Hepatocyte (in vitro differentiated cells): ENCODE results near the gene DCDC1. TPM values are rescaled to one million over a fixed set of nuclear protein-coding genes. Genes with fewer than 3 reads are reported as not detected.

ENCODE experiments used
- DNase-seq: peaks from one replicate; pipeline ENCODE4 v3.0.0-alpha.2; 2016; ENCODE audit warnings: low spot score
- H2AFZ ChIP-seq: fragments of 200-600 bp; sonication (generic); 2 replicates; pipeline ENCODE4 v1.6.0; 2016; ENCODE audit warnings: antibody characterized with exemption, mild to moderate bottlenecking
- H3K27ac ChIP-seq: fragments of 200-600 bp; sonication (generic); 2 replicates; pipeline ENCODE4 v1.5.1; 2016; ENCODE audit warnings: mild to moderate bottlenecking
- H3K27me3 ChIP-seq: fragments of 200-600 bp; sonication (generic); 2 replicates; pipeline ENCODE4 v1.6.1; 2016
- H3K36me3 ChIP-seq: fragments of 200-600 bp; sonication (generic); replicated peaks from 2 replicates; pipeline ENCODE4 v1.5.1; 2016; ENCODE audit warnings: low read depth; ENCODE audit not compliant: insufficient read depth
- H3K4me1 ChIP-seq: fragments of 200-600 bp; sonication (generic); 2 replicates; pipeline ENCODE4 v1.5.1; 2016; ENCODE audit warnings: mild to moderate bottlenecking, moderate library complexity; ENCODE audit not compliant: insufficient read depth
- H3K4me2 ChIP-seq: fragments of 200-600 bp; sonication (generic); 2 replicates; pipeline ENCODE4 v1.6.0; 2016
- H3K4me3 ChIP-seq: fragments of 200-600 bp; sonication (generic); 2 replicates; pipeline ENCODE4 v1.5.1; 2016; ENCODE audit warnings: mild to moderate bottlenecking
- H3K79me2 ChIP-seq: fragments of 200-600 bp; sonication (generic); 2 replicates; pipeline ENCODE4 v1.6.0; 2017; ENCODE audit warnings: mild to moderate bottlenecking
- H3K9me2 ChIP-seq: fragments of 200-600 bp; sonication (generic); replicated peaks from 2 replicates; pipeline ENCODE4 v1.6.0; 2017; ENCODE audit warnings: mild to moderate bottlenecking; ENCODE audit not compliant: insufficient read depth
- H3K9me3 ChIP-seq: fragments of 200-600 bp; sonication (generic); 2 replicates; pipeline ENCODE4 v1.5.1; 2016; ENCODE audit warnings: low read depth, mild to moderate bottlenecking
- H4K20me1 ChIP-seq: fragments of 200-600 bp; sonication (generic); 2 replicates; pipeline ENCODE4 v1.6.0; 2016; ENCODE audit warnings: mild to moderate bottlenecking; ENCODE audit not compliant: insufficient read depth, poor library complexity, severe bottlenecking
- EZH2 ChIP-seq: fragments of 200-600 bp; sonication (generic); IDR thresholded peaks from 2 replicates; pipeline ENCODE4 v1.6.1; 2016; ENCODE audit warnings: antibody characterized with exemption, mild to moderate bottlenecking, borderline replicate concordance
- EZH2phosphoT487 ChIP-seq: fragments of 200-600 bp; sonication (generic); IDR thresholded peaks from one replicate; pipeline ENCODE4 v1.6.1; 2018; ENCODE audit warnings: antibody characterized with exemption, mild to moderate bottlenecking, low read depth, moderate library complexity; ENCODE audit not compliant: unreplicated experiment, severe bottlenecking
- WGBS: methylation state at CpG from one replicate; pipeline ENCODE4 v1.1.6; 2016; ENCODE audit warnings: low lambda C conversion rate; ENCODE audit errors: missing lambda C conversion rate; 5-methylcytosine and 5-hydroxymethylcytosine counted together
- polyA plus RNA-seq: library from polyadenylated mRNA; unstranded; fragments of >200 nt; fragmentation: Nextera tagmentation; extraction: Ambion mirVana; gene quantifications from 2 replicates; pipeline ENCODE4 v1.2.1, GENCODE V29; 2016
- total RNA-seq: library from RNA; depleted of rRNA; stranded (reverse); fragments of >200 nt; gene quantifications from 2 replicates; pipeline ENCODE4 v1.2.3, GENCODE V29; 2014
- TF ChIP-seq, protein P1 (sequence below): fragments of 200-600 bp; sonication (generic); IDR thresholded peaks from 2 replicates; pipeline ENCODE4 v1.5.1; 2016; ENCODE audit warnings: antibody characterized with exemption, mild to moderate bottlenecking; ENCODE audit not compliant: poor library complexity

Gene DCDC1
- total and polyA plus RNA-seq, 2 experiments from 2014 or later = 0.63 to 1.9 TPM

- 55% methylated on average over 3 of the region's 3 CpGs for WGBS
- Histone ChIP-seq H3K79me2 (no peaks in the 10 kb centered on the region), H2AFZ (no peak overlapping the region), H3K4me3 (no peak overlapping the region), H3K9me3 (no peaks in the 10 kb centered on the region), H3K27ac (no peak overlapping the region), H3K36me3 (no peaks in the 10 kb centered on the region), H3K9me2 (no peaks in the 10 kb centered on the region), H3K4me2 (no peak overlapping the region), H3K4me1 (no peaks in the 10 kb centered on the region), H4K20me1 (no peaks in the 10 kb centered on the region), H3K27me3 (peaks cover 3% of the 10 kb centered on the region)
- DNase-seq = no peak
- TF ChIP-seq EZH2 = no peak
- TF ChIP-seq, protein P1, sequence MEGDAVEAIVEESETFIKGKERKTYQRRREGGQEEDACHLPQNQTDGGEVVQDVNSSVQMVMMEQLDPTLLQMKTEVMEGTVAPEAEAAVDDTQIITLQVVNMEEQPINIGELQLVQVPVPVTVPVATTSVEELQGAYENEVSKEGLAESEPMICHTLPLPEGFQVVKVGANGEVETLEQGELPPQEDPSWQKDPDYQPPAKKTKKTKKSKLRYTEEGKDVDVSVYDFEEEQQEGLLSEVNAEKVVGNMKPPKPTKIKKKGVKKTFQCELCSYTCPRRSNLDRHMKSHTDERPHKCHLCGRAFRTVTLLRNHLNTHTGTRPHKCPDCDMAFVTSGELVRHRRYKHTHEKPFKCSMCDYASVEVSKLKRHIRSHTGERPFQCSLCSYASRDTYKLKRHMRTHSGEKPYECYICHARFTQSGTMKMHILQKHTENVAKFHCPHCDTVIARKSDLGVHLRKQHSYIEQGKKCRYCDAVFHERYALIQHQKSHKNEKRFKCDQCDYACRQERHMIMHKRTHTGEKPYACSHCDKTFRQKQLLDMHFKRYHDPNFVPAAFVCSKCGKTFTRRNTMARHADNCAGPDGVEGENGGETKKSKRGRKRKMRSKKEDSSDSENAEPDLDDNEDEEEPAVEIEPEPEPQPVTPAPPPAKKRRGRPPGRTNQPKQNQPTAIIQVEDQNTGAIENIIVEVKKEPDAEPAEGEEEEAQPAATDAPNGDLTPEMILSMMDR = no peak
- no peak for TF ChIP-seq EZH2phosphoT487
These were observed 368.1 kb downstream of the DCDC1 start for GRCh38 chr11:31001427-31001826.

GRCh38 chr11:31000381-31000780, 369.2 kb downstream of the DCDC1 start:
- no peak overlapping the region for H3K27ac ChIP-seq
- H3K4me3 ChIP-seq = no peak overlapping the region
- no peak for DNase-seq
- H4K20me1 ChIP-seq = no peaks in the 10 kb centered on the region
- H3K9me2 ChIP-seq = no peaks in the 10 kb centered on the region
- TF ChIP-seq, protein P1 = no peak
- TF ChIP-seq EZH2 = no peak
- no peak for TF ChIP-seq EZH2phosphoT487
- H3K9me3 ChIP-seq = no peaks in the 10 kb centered on the region
- H3K79me2 ChIP-seq = no peaks in the 10 kb centered on the region
- H3K36me3 ChIP-seq = no peaks in the 10 kb centered on the region
- H2AFZ ChIP-seq = no peak overlapping the region
- no peaks in the 10 kb centered on the region for H3K4me1 ChIP-seq
- H3K4me2 ChIP-seq = no peak overlapping the region
- H3K27me3 ChIP-seq = peaks cover 3% of the 10 kb centered on the region

DNA sequence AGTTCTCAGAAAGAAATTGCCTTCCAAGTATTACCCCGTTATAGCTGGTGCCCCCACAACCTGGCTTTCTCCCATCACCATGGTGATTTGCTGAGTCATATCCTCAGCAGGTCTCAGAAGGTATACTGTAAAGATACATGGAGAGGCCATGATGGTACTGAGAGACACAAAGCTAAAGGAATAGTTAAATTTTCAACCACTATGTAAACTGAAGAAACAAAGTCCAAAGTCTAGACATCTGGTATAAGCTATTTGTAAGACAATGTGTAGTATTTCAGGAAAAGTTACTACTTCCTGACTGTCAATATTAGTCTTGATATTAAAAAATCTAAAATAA, 377.1 kb downstream of the DCDC1 start:
- Histone ChIP-seq H3K4me3 (no peak overlapping the region), H3K4me2 (peak overlapping the region; percentile 21), H3K36me3 (no peaks in the 10 kb centered on the region), H3K4me1 (peaks cover 5% of the 10 kb centered on the region), H4K20me1 (no peaks in the 10 kb centered on the region), H3K27ac (peak overlapping the region; percentile 51), H3K79me2 (no peaks in the 10 kb centered on the region), H3K27me3 (no peaks in the 10 kb centered on the region), H3K9me3 (no peaks in the 10 kb centered on the region), H2AFZ (no peak overlapping the region), H3K9me2 (no peaks in the 10 kb centered on the region)
- DNase-seq = peak; percentile 44
- 19% methylated on average over 1 of the region's 1 CpG for WGBS
- TF ChIP-seq, protein P1 = no peak
- no peak for TF ChIP-seq EZH2
- TF ChIP-seq EZH2phosphoT487 = no peak
